GM23338 (cell line): ENCODE data around the gene ARID1B. TPM values are rescaled to one million over a fixed set of nuclear protein-coding genes. Genes with fewer than 3 reads are reported as not detected.

ENCODE experiments used
- ATAC-seq: fragments of 200-7000 bp; cut with Tn5 transposase; 3 replicates; pipeline ENCODE4 v1.9.1; 2020
- DNase-seq: peaks from one replicate; pipeline ENCODE4 v3.0.0-alpha.2; 2015; ENCODE audit warnings: low spot score
- H2AFZ ChIP-seq: fragments of 200-600 bp; sonication (generic); 2 replicates; pipeline ENCODE4 v1.8.0; 2016; ENCODE audit warnings: antibody characterized with exemption, mild to moderate bottlenecking, moderate library complexity
- H3F3A ChIP-seq: fragments of 200-600 bp; sonication (generic); replicated peaks from 2 replicates; pipeline ENCODE4 v1.8.0; 2017; ENCODE audit warnings: antibody characterized with exemption, mixed run types, low read depth
- H3K27ac ChIP-seq: fragments of 200-600 bp; sonication (generic); 2 replicates; pipeline ENCODE4 v1.6.1; 2016; ENCODE audit warnings: low read depth
- H3K27me3 ChIP-seq: fragments of 200-600 bp; sonication (generic); 2 replicates; pipeline ENCODE4 v1.8.0; 2016; ENCODE audit warnings: mild to moderate bottlenecking, mixed run types, moderate library complexity; ENCODE audit not compliant: insufficient read depth
- H3K36me3 ChIP-seq: fragments of 200-600 bp; sonication (generic); 2 replicates; pipeline ENCODE4 v1.8.0; 2016; ENCODE audit warnings: mild to moderate bottlenecking; ENCODE audit not compliant: insufficient read depth
- H3K4me1 ChIP-seq: fragments of 200-600 bp; sonication (generic); 2 replicates; pipeline ENCODE4 v1.8.0; 2016; ENCODE audit warnings: mild to moderate bottlenecking, moderate library complexity; ENCODE audit not compliant: insufficient read depth
- H3K4me2 ChIP-seq: fragments of 200-600 bp; sonication (generic); 2 replicates; pipeline ENCODE4 v1.7.1; 2017; ENCODE audit warnings: mixed run types
- H3K4me3 ChIP-seq: fragments of 200-600 bp; sonication (generic); 2 replicates; pipeline ENCODE4 v1.6.1; 2016; ENCODE audit warnings: mixed run types
- H3K79me2 ChIP-seq: fragments of 200-600 bp; sonication (generic); replicated peaks from 2 replicates; pipeline ENCODE4 v1.8.0; 2017; ENCODE audit warnings: mild to moderate bottlenecking; ENCODE audit not compliant: insufficient read depth
- H3K9me2 ChIP-seq: fragments of 200-600 bp; sonication (generic); 2 replicates; pipeline ENCODE4 v1.8.0; 2017; ENCODE audit not compliant: insufficient read depth
- H4K20me1 ChIP-seq: fragments of 200-600 bp; sonication (generic); replicated peaks from 2 replicates; pipeline ENCODE4 v1.8.0; 2017; ENCODE audit warnings: mild to moderate bottlenecking; ENCODE audit not compliant: insufficient read depth
- H3K27ac Mint-ChIP-seq: 2 replicates; pipeline ENCODE4 v1.8.0; 2020; ENCODE audit warnings: inconsistent platforms, mild to moderate bottlenecking, moderate library complexity, mixed read lengths
- H3K27me3 Mint-ChIP-seq: 3 replicates; pipeline ENCODE4 v1.8.0; 2022; ENCODE audit warnings: low read depth, mild to moderate bottlenecking, moderate library complexity, mixed read lengths, inconsistent platforms; ENCODE audit not compliant: insufficient read depth, poor library complexity
- H3K36me3 Mint-ChIP-seq: 3 replicates; pipeline ENCODE4 v1.8.0; 2021; ENCODE audit warnings: low read depth, mild to moderate bottlenecking, inconsistent platforms, moderate library complexity, mixed read lengths
- H3K4me1 Mint-ChIP-seq: 3 replicates; pipeline ENCODE4 v1.8.0; 2020; ENCODE audit warnings: mild to moderate bottlenecking, inconsistent platforms, mixed read lengths
- H3K4me3 Mint-ChIP-seq: 3 replicates; pipeline ENCODE4 v1.8.0; 2021; ENCODE audit warnings: moderate library complexity, mild to moderate bottlenecking, inconsistent platforms, mixed read lengths
- H3K9me3 Mint-ChIP-seq: 3 replicates; pipeline ENCODE4 v1.8.0; 2020; ENCODE audit warnings: moderate library complexity, mild to moderate bottlenecking, inconsistent platforms, mixed read lengths
- CREB1 ChIP-seq: fragments of 250-450 bp; sonication (Bioruptor Pico); IDR thresholded peaks from 2 replicates; pipeline ENCODE4 v1.5.0; 2020; ENCODE audit warnings: low read depth, mild to moderate bottlenecking, moderate library complexity
- EZH2 ChIP-seq: fragments of 200-600 bp; sonication (generic); IDR thresholded peaks from one replicate; pipeline ENCODE4 v1.8.0; 2017; ENCODE audit warnings: antibody characterized with exemption, mild to moderate bottlenecking, low read depth; ENCODE audit not compliant: unreplicated experiment
- JUNB ChIP-seq: IDR thresholded peaks from one replicate; pipeline ENCODE4 v1.6.1; 2016; ENCODE audit warnings: antibody characterized with exemption; ENCODE audit not compliant: unreplicated experiment
- POLR2AphosphoS5 ChIP-seq: IDR thresholded peaks from 2 replicates; pipeline ENCODE4 v1.6.1; 2016; ENCODE audit warnings: antibody characterized with exemption, low read depth
- STAT1 ChIP-seq: IDR thresholded peaks from one replicate; pipeline ENCODE4 v1.6.1; 2016; ENCODE audit warnings: antibody characterized with exemption; ENCODE audit not compliant: unreplicated experiment
- ZNF114 ChIP-seq: fragments of 250-450 bp; sonication (Bioruptor Pico); IDR thresholded peaks from 2 replicates; pipeline ENCODE4 v1.5.0; 2020; ENCODE audit warnings: mild to moderate bottlenecking, moderate library complexity
- ZNF462 ChIP-seq: fragments of 250-450 bp; sonication (Bioruptor Pico); IDR thresholded peaks from 2 replicates; pipeline ENCODE4 v1.5.0; 2020; ENCODE audit warnings: mild to moderate bottlenecking, moderate library complexity
- polyA plus RNA-seq: library from polyadenylated mRNA; unstranded; fragments of >200 nt; fragmentation: Nextera tagmentation; extraction: Ambion mirVana; gene quantifications from 2 replicates; pipeline ENCODE4 v1.2.1, GENCODE V29; 2016
- total RNA-seq: library from RNA; depleted of rRNA; stranded (reverse); fragments of >200 nt; shearing (Covaris generic); gene quantifications from 2 replicates; pipeline ENCODE4 v1.2.3, GENCODE V29; 2014
- TF ChIP-seq, protein P1 (sequence below), 2 experiments: fragments of 200-600 bp in 1 of 2; sonication (generic) in 1 of 2; conservative IDR thresholded peaks; 2 replicates each; pipeline versions ENCODE4 v1.5.1 to v1.6.1; 2016 to 2017; ENCODE audit warnings: antibody characterized with exemption in 2 of 2, low read depth in 2 of 2, mild to moderate bottlenecking in 2 of 2, moderate library complexity in 1 of 2

Gene ARID1B
- total and polyA plus RNA-seq, 2 experiments from 2014 or later: 59.3 to 72.2 TPM

DNA sequence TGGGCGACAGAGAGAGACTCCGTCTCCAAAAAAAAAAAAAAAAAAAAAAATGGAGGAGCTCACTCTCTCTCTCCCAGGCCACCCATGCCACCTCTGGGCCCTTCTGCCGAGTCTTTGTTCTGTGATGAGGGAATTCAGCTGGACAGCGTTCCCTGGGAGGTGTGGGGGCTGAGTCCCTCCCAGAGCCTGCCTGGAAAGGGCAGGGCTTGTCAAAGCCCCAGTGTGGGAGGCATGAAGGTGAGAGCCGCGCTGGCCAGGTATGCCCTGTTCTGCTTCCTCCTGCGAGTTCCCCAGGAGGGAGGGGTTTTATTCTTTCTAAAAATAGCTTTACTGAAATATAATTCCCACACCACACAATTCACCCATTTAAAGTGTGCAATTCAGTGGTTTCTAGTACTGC lies 476.5 kb downstream of the ARID1B start:
- H3K4me1 Mint-ChIP-seq: no peaks in the 10 kb centered on the region; the same call in 2 of the 3 replicates
- Histone ChIP-seq H3K27ac (no peak overlapping the region), H3K4me3 (no peak overlapping the region), H3K4me2 (no peak overlapping the region), H3K4me1 (no peaks in the 10 kb centered on the region), H4K20me1 (no peaks in the 10 kb centered on the region), H3K9me2 (no peaks in the 10 kb centered on the region), H3K79me2 (no peaks in the 10 kb centered on the region), H3F3A (no peaks in the 10 kb centered on the region), H3K27me3 (no peaks in the 10 kb centered on the region), H3K36me3 (no peaks in the 10 kb centered on the region), H2AFZ (no peak overlapping the region)
- H3K27ac Mint-ChIP-seq: no peak overlapping the region
- no peak for ATAC-seq
- peaks cover 6% of the 10 kb centered on the region for H3K27me3 Mint-ChIP-seq
- no peak overlapping the region for H3K4me3 Mint-ChIP-seq
- TF ChIP-seq, protein P1, sequence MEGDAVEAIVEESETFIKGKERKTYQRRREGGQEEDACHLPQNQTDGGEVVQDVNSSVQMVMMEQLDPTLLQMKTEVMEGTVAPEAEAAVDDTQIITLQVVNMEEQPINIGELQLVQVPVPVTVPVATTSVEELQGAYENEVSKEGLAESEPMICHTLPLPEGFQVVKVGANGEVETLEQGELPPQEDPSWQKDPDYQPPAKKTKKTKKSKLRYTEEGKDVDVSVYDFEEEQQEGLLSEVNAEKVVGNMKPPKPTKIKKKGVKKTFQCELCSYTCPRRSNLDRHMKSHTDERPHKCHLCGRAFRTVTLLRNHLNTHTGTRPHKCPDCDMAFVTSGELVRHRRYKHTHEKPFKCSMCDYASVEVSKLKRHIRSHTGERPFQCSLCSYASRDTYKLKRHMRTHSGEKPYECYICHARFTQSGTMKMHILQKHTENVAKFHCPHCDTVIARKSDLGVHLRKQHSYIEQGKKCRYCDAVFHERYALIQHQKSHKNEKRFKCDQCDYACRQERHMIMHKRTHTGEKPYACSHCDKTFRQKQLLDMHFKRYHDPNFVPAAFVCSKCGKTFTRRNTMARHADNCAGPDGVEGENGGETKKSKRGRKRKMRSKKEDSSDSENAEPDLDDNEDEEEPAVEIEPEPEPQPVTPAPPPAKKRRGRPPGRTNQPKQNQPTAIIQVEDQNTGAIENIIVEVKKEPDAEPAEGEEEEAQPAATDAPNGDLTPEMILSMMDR (conservative IDR thresholded peaks at IDR 0.05; ENCODE audit: low read depth in 2 of 2): no peak
- TF ChIP-seq ZNF114 (CRISPR knock-in tag) (no peak), CREB1 (no peak)
- H3K9me3 Mint-ChIP-seq: no peaks in the 10 kb centered on the region
- no peaks in the 10 kb centered on the region for H3K36me3 Mint-ChIP-seq
- DNase-seq: no peak

DNA sequence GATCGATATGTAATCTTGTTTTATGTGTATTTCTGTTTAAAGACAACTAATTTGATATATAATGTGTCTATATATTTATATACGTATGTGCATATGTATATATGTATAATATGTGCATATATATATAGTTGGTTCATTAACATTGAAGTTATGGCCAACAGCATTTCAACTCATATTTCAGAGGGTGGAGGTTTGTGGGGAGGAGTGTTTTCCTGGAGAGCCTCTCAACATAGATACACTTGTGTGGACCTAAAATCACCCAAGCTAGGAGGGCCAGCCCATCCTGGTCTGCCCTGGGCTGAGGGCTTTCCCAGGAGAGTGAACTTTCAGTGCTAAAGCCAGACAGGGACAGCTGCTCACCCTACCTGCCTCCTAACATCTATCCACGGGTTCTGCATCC lies 477.4 kb downstream of the ARID1B start:
- Histone ChIP-seq H3K4me2 (no peak overlapping the region), H3K27me3 (no peaks in the 10 kb centered on the region), H4K20me1 (no peaks in the 10 kb centered on the region), H3K4me1 (no peaks in the 10 kb centered on the region), H2AFZ (no peak overlapping the region), H3F3A (no peaks in the 10 kb centered on the region), H3K79me2 (no peaks in the 10 kb centered on the region), H3K36me3 (no peaks in the 10 kb centered on the region), H3K27ac (no peak overlapping the region), H3K4me3 (no peak overlapping the region), H3K9me2 (no peaks in the 10 kb centered on the region)
- no peaks in the 10 kb centered on the region; the same call in 2 of the 3 replicates for H3K4me1 Mint-ChIP-seq
- H3K36me3 Mint-ChIP-seq: no peaks in the 10 kb centered on the region
- H3K9me3 Mint-ChIP-seq: no peaks in the 10 kb centered on the region
- H3K27ac Mint-ChIP-seq: no peak overlapping the region
- TF ChIP-seq ZNF462 (no peak), JUNB (no peak), EZH2 (no peak), STAT1 (no peak), POLR2AphosphoS5 (no peak)
- H3K4me3 Mint-ChIP-seq: no peak overlapping the region
- H3K27me3 Mint-ChIP-seq: peaks cover 6% of the 10 kb centered on the region
- DNase-seq: no peak
- ATAC-seq: no peak
